Naive thymus-derived CD4-positive, alpha-beta T cell (primary cell): ENCODE data around the gene NTRK3. TPM values are rescaled to one million over a fixed set of nuclear protein-coding genes. Genes with fewer than 3 reads are reported as not detected.

ENCODE experiments used
- ATAC-seq: fragments of 150-1000 bp; cut with Tn5 transposase; 2 replicates; pipeline ENCODE4 v1.10.0; 2021; ENCODE audit warnings: mild to moderate bottlenecking, moderate library complexity
- CTCF ChIA-PET: fragments of 350-600 bp; sonication (Branson Sonifier 250); formaldehyde crosslinking; loops from one replicate; lab custom pipeline; 2021; ENCODE audit warnings: antibody characterized with exemption; lab: Charles Lee
- POLR2A ChIA-PET: fragments of 350-600 bp; sonication (Branson Sonifier 250); formaldehyde crosslinking; loops from one replicate; lab custom pipeline; 2021; ENCODE audit warnings: antibody characterized with exemption, inconsistent platforms; lab: Charles Lee
- DNase-seq, 9 donors: peaks; one replicate each; pipeline versions ENCODE4 v3.0.0 to v3.0.0-alpha.2; 2020 to 2022; ENCODE audit warnings: mixed read lengths in 1 of 9
- H3K27ac ChIP-seq: one replicate; pipeline ENCODE4 v1.7.0; 2013; ENCODE audit warnings: mild to moderate bottlenecking, low read depth, low read length, moderate library complexity
- H3K27me3 ChIP-seq, 2 donors: one replicate each; pipeline ENCODE4 v1.7.0; 2013; ENCODE audit warnings: low read length in 2 of 2, mild to moderate bottlenecking in 2 of 2, moderate library complexity in 2 of 2; ENCODE audit not compliant: control insufficient read depth in 2 of 2, insufficient read depth in 2 of 2
- H3K36me3 ChIP-seq, 3 experiments: 1 replicate in 2 of 3; 2 replicates in 1 of 3; pipeline ENCODE4 v1.7.0; 2013; ENCODE audit warnings: low read length in 3 of 3, mild to moderate bottlenecking in 3 of 3, moderate library complexity in 1 of 3; ENCODE audit not compliant: insufficient read depth in 3 of 3, control insufficient read depth in 2 of 3
- H3K4me1 ChIP-seq, 2 donors: one replicate each; pipeline ENCODE4 v1.7.0; 2013; ENCODE audit warnings: low read length in 2 of 2, mild to moderate bottlenecking in 2 of 2, moderate library complexity in 1 of 2; ENCODE audit not compliant: control insufficient read depth in 2 of 2, insufficient read depth in 2 of 2
- H3K4me3 ChIP-seq: 2 replicates; pipeline ENCODE4 v1.7.0; 2013; ENCODE audit warnings: mild to moderate bottlenecking, low read length
- H3K9me3 ChIP-seq, 3 experiments: 1 replicate in 2 of 3; 2 replicates in 1 of 3; pipeline ENCODE4 v1.7.0; 2013; ENCODE audit warnings: low read length in 3 of 3; ENCODE audit not compliant: control insufficient read depth in 2 of 3
- H3K27ac Mint-ChIP-seq, 9 donors: one replicate each; pipeline ENCODE4 v1.8.0; 2020 to 2022; ENCODE audit warnings: mixed read lengths in 9 of 9, mild to moderate bottlenecking in 8 of 9, moderate library complexity in 5 of 9, inconsistent platforms in 2 of 9
- H3K27me3 Mint-ChIP-seq, 5 donors: one replicate each; pipeline ENCODE4 v1.8.0; 2021 to 2022; ENCODE audit warnings: mixed read lengths in 5 of 5, mild to moderate bottlenecking in 1 of 5
- H3K36me3 Mint-ChIP-seq, 5 donors: one replicate each; pipeline ENCODE4 v1.8.0; 2020 to 2022; ENCODE audit warnings: mixed read lengths in 5 of 5, mild to moderate bottlenecking in 3 of 5, inconsistent platforms in 1 of 5
- H3K4me1 Mint-ChIP-seq, 7 donors: one replicate each; pipeline ENCODE4 v1.8.0; 2020 to 2022; ENCODE audit warnings: mixed read lengths in 7 of 7, mild to moderate bottlenecking in 3 of 7, inconsistent platforms in 1 of 7
- H3K4me3 Mint-ChIP-seq, 10 donors: one replicate each; pipeline ENCODE4 v1.8.0; 2020 to 2022; ENCODE audit warnings: mild to moderate bottlenecking in 10 of 10, mixed read lengths in 10 of 10, moderate library complexity in 6 of 10, inconsistent platforms in 2 of 10
- H3K9me3 Mint-ChIP-seq, 11 donors: one replicate each; pipeline ENCODE4 v1.8.0; 2020 to 2022; ENCODE audit warnings: mixed read lengths in 11 of 11, mild to moderate bottlenecking in 4 of 11, inconsistent platforms in 1 of 11, moderate library complexity in 1 of 11
- intact Hi-C, 2 donors: fragments of 100-400 bp; cut with micrococcal nuclease; formaldehyde crosslinking; loops; one replicate each; pipeline ENCODE4 v1.15.1; 2023
- polyA plus RNA-seq, 2 donors: library from polyadenylated mRNA; unstranded; fragments of 300-500 nt; fragmentation: Illumina TruSeq; gene quantifications; one replicate each; pipeline ENCODE4 v1.2.3, GENCODE V29; 2021
- total RNA-seq, 6 experiments: library from RNA in 5 of 6; stranded (reverse) in 5 of 6; gene quantifications; 1 replicate in 5 of 6; 2 replicates in 1 of 6; pipeline ENCODE4 v1.2.3 and lab custom pipeline; 2021 to 2026

NTRK3 gene
- total and polyA plus RNA-seq, 7 experiments from 2014 or later: 0.05 to 0.78 TPM; not detected in 5

GRCh38 chr15:88127432-88127790, 129.1 kb downstream of the NTRK3 start:
- no peak overlapping the region for H3K4me3 ChIP-seq
- POLR2A ChIA-PET: no interaction called here
- Mint-ChIP-seq H3K27ac (no peak overlapping the region), H3K36me3 (no peaks in the 10 kb centered on the region), H3K4me1 (no peaks in the 10 kb centered on the region), H3K9me3 (peaks cover 0 to 2% (median 0%) of the 10 kb centered on the region in 11 donors), H3K27me3 (peaks cover 0 to 12% (median 3%) of the 10 kb centered on the region in 5 donors), H3K4me3 (no peak overlapping the region)
- H3K4me1 ChIP-seq: no peaks in the 10 kb centered on the region
- intact Hi-C loops: no loop called here
- CTCF ChIA-PET: no interaction called here
- no peak for ATAC-seq
- no peaks in the 10 kb centered on the region for H3K36me3 ChIP-seq
- H3K9me3 ChIP-seq: no peaks in the 10 kb centered on the region
- DNase-seq: no peak
- no peak overlapping the region for H3K27ac ChIP-seq
- H3K27me3 ChIP-seq: no peaks in the 10 kb centered on the region

DNA sequence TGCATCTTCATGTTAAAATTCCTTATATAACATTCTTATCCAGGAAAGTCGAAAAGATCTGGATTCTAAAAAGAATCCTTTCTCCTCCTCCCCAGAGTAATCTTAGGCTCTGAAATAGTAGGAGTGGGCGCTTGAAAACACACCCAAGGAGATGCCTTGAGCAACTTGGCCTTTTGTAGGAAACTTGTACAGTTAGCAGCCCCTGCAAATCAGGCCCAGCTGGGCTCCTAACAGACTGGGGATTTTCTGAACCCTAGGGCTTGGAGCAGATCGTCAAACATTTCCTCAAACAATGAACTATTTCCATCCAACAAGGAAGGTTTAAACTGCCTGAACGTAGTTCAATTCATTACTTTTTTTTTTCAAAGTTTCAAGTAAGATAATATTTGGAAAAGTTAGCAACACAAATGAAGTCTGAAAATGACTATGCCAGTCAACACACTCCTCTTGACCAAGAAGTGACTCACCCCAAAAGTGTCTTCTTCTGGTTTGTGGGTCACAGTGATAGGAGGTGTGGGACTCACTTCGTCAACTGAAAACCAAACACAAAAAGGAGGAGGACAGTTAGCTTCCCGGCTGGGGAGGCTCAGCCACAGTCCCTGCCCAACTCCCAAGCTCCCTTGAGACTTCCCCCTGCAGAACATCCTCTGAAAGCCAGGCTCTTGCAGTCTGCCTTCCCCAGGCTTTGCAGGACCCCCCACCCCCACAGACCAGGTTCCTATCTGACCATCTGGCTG, 129.7 kb downstream of the NTRK3 start:
- Histone ChIP-seq H3K27me3 (no peaks in the 10 kb centered on the region), H3K36me3 (no peaks in the 10 kb centered on the region), H3K27ac (no peak overlapping the region), H3K4me1 (no peaks in the 10 kb centered on the region), H3K4me3 (no peak overlapping the region), H3K9me3 (no peaks in the 10 kb centered on the region)
- Mint-ChIP-seq H3K9me3 (peaks cover 0 to 2% (median 0%) of the 10 kb centered on the region in 11 donors), H3K27me3 (peaks cover 0 to 12% (median 3%) of the 10 kb centered on the region in 5 donors), H3K4me3 (no peak overlapping the region), H3K36me3 (no peaks in the 10 kb centered on the region), H3K27ac (no peak overlapping the region), H3K4me1 (no peaks in the 10 kb centered on the region)
- intact Hi-C loops: no loop called here
- CTCF ChIA-PET: no interaction called here
- DNase-seq (no peak), ATAC-seq (no peak)
- POLR2A ChIA-PET: no interaction called here

DNA sequence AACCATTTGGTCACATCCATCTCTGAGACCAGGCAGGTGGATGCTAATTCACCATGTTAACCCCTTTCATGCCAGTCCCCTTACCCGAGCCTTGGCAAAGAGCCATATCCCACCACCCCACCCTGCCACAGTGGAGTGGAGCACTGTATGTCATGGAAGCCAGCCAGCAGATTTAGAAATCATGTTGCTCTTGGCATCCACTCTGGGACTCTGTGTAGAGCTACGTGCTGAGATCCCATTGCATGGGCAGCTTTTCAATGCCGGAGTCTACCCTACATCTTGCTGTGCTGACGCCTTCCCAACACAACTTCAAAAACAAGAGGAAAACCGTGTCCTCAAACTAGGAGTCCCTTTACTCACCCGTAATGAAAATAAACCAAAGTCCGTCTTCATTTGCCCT, 131.0 kb downstream of the NTRK3 start:
- Histone ChIP-seq H3K4me1 (no peaks in the 10 kb centered on the region), H3K27me3 (no peaks in the 10 kb centered on the region), H3K27ac (no peak overlapping the region), H3K36me3 (no peaks in the 10 kb centered on the region), H3K9me3 (no peaks in the 10 kb centered on the region), H3K4me3 (no peak overlapping the region)
- DNase-seq (no peak), ATAC-seq (no peak)
- Mint-ChIP-seq H3K27me3 (peaks cover 0 to 17% (median 3%) of the 10 kb centered on the region in 5 donors), H3K36me3 (no peaks in the 10 kb centered on the region), H3K27ac (no peak overlapping the region), H3K4me3 (no peak overlapping the region), H3K4me1 (no peaks in the 10 kb centered on the region), H3K9me3 (peaks cover 0 to 2% (median 0%) of the 10 kb centered on the region in 11 donors)
- POLR2A ChIA-PET: no interaction called here
- intact Hi-C loops: no loop called here
- CTCF ChIA-PET: no interaction called here

- H3K27ac Mint-ChIP-seq: no peak overlapping the region
- no peak for ATAC-seq
- no peak overlapping the region for H3K27ac ChIP-seq
Measured at GRCh38 chr15:88124199-88124598, 132.3 kb downstream of the NTRK3 start.

GRCh38 chr15:88121968-88122530, 134.5 kb downstream of the NTRK3 start:
- Mint-ChIP-seq H3K9me3 (peaks cover 0 to 2% (median 0%) of the 10 kb centered on the region in 11 donors), H3K27ac (no peak overlapping the region), H3K27me3 (peaks cover 0 to 35% (median 9%) of the 10 kb centered on the region in 5 donors), H3K36me3 (no peaks in the 10 kb centered on the region), H3K4me3 (no peak overlapping the region), H3K4me1 (no peaks in the 10 kb centered on the region)
- Histone ChIP-seq H3K4me3 (no peak overlapping the region), H3K27me3 (no peaks in the 10 kb centered on the region), H3K36me3 (no peaks in the 10 kb centered on the region), H3K27ac (no peak overlapping the region), H3K4me1 (no peaks in the 10 kb centered on the region), H3K9me3 (no peaks in the 10 kb centered on the region)
- ATAC-seq (no peak), DNase-seq (no peak)
- intact Hi-C loops: no loop called here
- POLR2A ChIA-PET: no interaction called here
- CTCF ChIA-PET: no interaction called here

More at GRCh38 chr15:88124199-88124598, 132.3 kb downstream of the NTRK3 start:
- ChIA-PET CTCF (no interaction called here), POLR2A (no interaction called here)
- Mint-ChIP-seq H3K4me3 (no peak overlapping the region), H3K4me1 (no peaks in the 10 kb centered on the region), H3K27me3 (peaks cover 0 to 29% (median 6%) of the 10 kb centered on the region in 5 donors), H3K36me3 (no peaks in the 10 kb centered on the region), H3K9me3 (peaks cover 0 to 2% (median 0%) of the 10 kb centered on the region in 11 donors)
- intact Hi-C loops: no loop called here
- Histone ChIP-seq H3K4me1 (no peaks in the 10 kb centered on the region), H3K36me3 (no peaks in the 10 kb centered on the region), H3K9me3 (no peaks in the 10 kb centered on the region), H3K27me3 (no peaks in the 10 kb centered on the region), H3K4me3 (no peak overlapping the region)
- no peak for DNase-seq

DNA sequence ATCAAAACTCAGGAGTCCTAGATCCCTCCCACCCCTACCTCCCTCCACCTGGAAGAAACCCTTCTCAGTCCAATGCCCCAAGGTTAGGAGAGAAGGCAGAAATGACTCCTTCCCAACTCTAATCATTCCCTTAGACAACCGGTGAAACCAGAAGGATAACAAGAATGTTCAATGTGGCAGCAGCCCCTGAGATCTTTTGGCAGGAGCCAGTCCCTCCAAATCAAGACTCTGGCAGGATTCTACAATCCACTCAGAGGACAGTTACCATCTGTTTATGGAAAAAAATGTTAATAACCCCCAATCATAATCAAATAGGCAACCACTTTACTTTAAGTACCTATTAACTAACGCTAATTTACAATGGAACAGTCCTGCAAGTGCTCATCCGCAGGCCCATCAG, 136.5 kb downstream of the NTRK3 start:
- CTCF ChIA-PET: no interaction called here
- Mint-ChIP-seq H3K27me3 (peaks cover 0 to 32% (median 6%) of the 10 kb centered on the region in 5 donors), H3K4me1 (no peaks in the 10 kb centered on the region), H3K27ac (no peak overlapping the region), H3K4me3 (no peak overlapping the region), H3K36me3 (no peaks in the 10 kb centered on the region), H3K9me3 (peaks cover 0 to under 1% (median 0%) of the 10 kb centered on the region in 11 donors)
- Histone ChIP-seq H3K27ac (no peak overlapping the region), H3K9me3 (no peaks in the 10 kb centered on the region), H3K27me3 (no peaks in the 10 kb centered on the region), H3K4me1 (no peaks in the 10 kb centered on the region), H3K36me3 (no peaks in the 10 kb centered on the region), H3K4me3 (no peak overlapping the region)
- POLR2A ChIA-PET: no interaction called here
- intact Hi-C loops: no loop called here
- no peak for DNase-seq
- ATAC-seq: no peak

DNA sequence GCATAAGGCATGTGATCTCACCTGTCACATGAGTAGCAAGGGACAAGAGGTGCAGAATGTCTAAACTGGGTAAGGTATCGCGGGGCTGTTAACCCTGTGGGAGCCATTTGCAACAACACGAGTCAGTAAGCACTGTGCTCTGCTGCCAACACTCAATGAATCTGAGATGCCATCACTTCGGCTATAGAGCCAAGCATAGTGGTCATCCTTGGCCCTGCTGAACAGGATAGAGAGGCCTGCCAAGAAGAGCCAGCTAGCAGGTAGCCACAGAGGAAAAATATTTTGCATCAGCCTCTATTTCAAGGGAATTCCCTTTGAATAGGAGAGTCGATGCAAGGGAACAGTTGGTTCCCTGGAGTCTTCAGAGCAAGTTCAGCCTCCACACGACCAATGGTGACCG, 137.8 kb downstream of the NTRK3 start:
- Histone ChIP-seq H3K27me3 (no peaks in the 10 kb centered on the region), H3K4me3 (no peak overlapping the region), H3K4me1 (no peaks in the 10 kb centered on the region), H3K9me3 (no peaks in the 10 kb centered on the region), H3K36me3 (no peaks in the 10 kb centered on the region), H3K27ac (no peak overlapping the region)
- ChIA-PET POLR2A (no interaction called here), CTCF (no interaction called here)
- Mint-ChIP-seq H3K27me3 (peaks cover 0 to 29% (median 6%) of the 10 kb centered on the region in 5 donors), H3K27ac (no peak overlapping the region), H3K4me3 (no peak overlapping the region), H3K36me3 (no peaks in the 10 kb centered on the region), H3K9me3 (no peaks in the 10 kb centered on the region), H3K4me1 (no peaks in the 10 kb centered on the region)
- ATAC-seq (no peak), DNase-seq (no peak)
- intact Hi-C loops: no loop called here
